NT2/D1 (cell line): ENCODE measurements around the gene NSG2.

Experiments used
- DNase-seq: peaks from one replicate; pipeline ENCODE4 v3.0.0-alpha.2; 2011; ENCODE audit warnings: low read depth, low spot score
- H3K27me3 ChIP-seq: 2 replicates; pipeline ENCODE4 v1.6.0; 2011; ENCODE audit warnings: mild to moderate bottlenecking; ENCODE audit not compliant: insufficient read length, insufficient read depth
- H3K36me3 ChIP-seq: 2 replicates; pipeline ENCODE4 v1.6.1; 2011; ENCODE audit warnings: mild to moderate bottlenecking, low read length, mixed read lengths; ENCODE audit not compliant: insufficient read depth, insufficient read length
- H3K4me1 ChIP-seq: 2 replicates; pipeline ENCODE4 v1.5.1; 2011; ENCODE audit not compliant: insufficient read depth, insufficient read length
- H3K4me3 ChIP-seq: 2 replicates; pipeline ENCODE4 v1.5.1; 2011; ENCODE audit warnings: low read depth; ENCODE audit not compliant: insufficient read length
- H3K9ac ChIP-seq: 2 replicates; pipeline ENCODE4 v1.6.0; 2011; ENCODE audit warnings: low read depth; ENCODE audit not compliant: insufficient read length
- H3K9me3 ChIP-seq: 2 replicates; pipeline ENCODE4 v1.5.1; 2011; ENCODE audit warnings: mild to moderate bottlenecking, low read length; ENCODE audit not compliant: insufficient read depth
- SUZ12 ChIP-seq: IDR thresholded peaks from 2 replicates; pipeline ENCODE4 v1.6.1; 2011; ENCODE audit not compliant: insufficient read length, insufficient read depth; ENCODE audit errors: extremely low read depth
- YY1 ChIP-seq: IDR thresholded peaks from 2 replicates; pipeline ENCODE4 v1.6.1; 2011; ENCODE audit not compliant: insufficient read length, insufficient read depth
- ZNF274 ChIP-seq: IDR thresholded peaks from 2 replicates; pipeline ENCODE4 v1.6.1; 2011; ENCODE audit warnings: mild to moderate bottlenecking, low read depth, low read length

NSG2 gene

GRCh38 chr5:174106997-174107655 is 61.6 kb downstream of the NSG2 start:
- no peak overlapping the region for H3K4me3 ChIP-seq
- TF ChIP-seq YY1 (no peak), SUZ12 (no peak), ZNF274 (no peak)
- no peaks in the 10 kb centered on the region for H3K36me3 ChIP-seq
- H3K9me3 ChIP-seq = no peaks in the 10 kb centered on the region
- no peak overlapping the region for H3K9ac ChIP-seq
- no peak for DNase-seq
- H3K4me1 ChIP-seq = peaks cover 11% of the 10 kb centered on the region
- H3K27me3 ChIP-seq = no peaks in the 10 kb centered on the region

- H3K4me1 ChIP-seq = peaks cover 11% of the 10 kb centered on the region
- DNase-seq = no peak
- no peak overlapping the region for H3K4me3 ChIP-seq
- no peaks in the 10 kb centered on the region for H3K9me3 ChIP-seq
- H3K27me3 ChIP-seq = no peaks in the 10 kb centered on the region
- TF ChIP-seq YY1 (no peak), ZNF274 (no peak), SUZ12 (no peak)
- H3K9ac ChIP-seq = no peak overlapping the region
- no peaks in the 10 kb centered on the region for H3K36me3 ChIP-seq
Measured at GRCh38 chr5:174108745-174109144, 63.2 kb downstream of the NSG2 start.

- no peak for DNase-seq
- Histone ChIP-seq H3K27me3 (no peaks in the 10 kb centered on the region), H3K9me3 (no peaks in the 10 kb centered on the region), H3K4me1 (peaks cover 11% of the 10 kb centered on the region), H3K36me3 (no peaks in the 10 kb centered on the region), H3K4me3 (no peak overlapping the region), H3K9ac (no peak overlapping the region)
- no peak for TF ChIP-seq SUZ12
- no peak for TF ChIP-seq YY1
- TF ChIP-seq ZNF274 = no peak
Measured at GRCh38 chr5:174109698-174110260, 64.3 kb downstream of the NSG2 start.

GRCh38 chr5:174110310-174110709 is 64.8 kb downstream of the NSG2 start:
- Histone ChIP-seq H3K9ac (no peak overlapping the region), H3K9me3 (no peaks in the 10 kb centered on the region), H3K27me3 (no peaks in the 10 kb centered on the region), H3K36me3 (no peaks in the 10 kb centered on the region), H3K4me1 (peaks cover 11% of the 10 kb centered on the region), H3K4me3 (no peak overlapping the region)
- TF ChIP-seq ZNF274 = no peak
- TF ChIP-seq YY1 = no peak
- no peak for TF ChIP-seq SUZ12
- DNase-seq = no peak

- no peaks in the 10 kb centered on the region for H3K36me3 ChIP-seq
- no peaks in the 10 kb centered on the region for H3K27me3 ChIP-seq
- DNase-seq = no peak
Measured at GRCh38 chr5:174111287-174111973, 65.9 kb downstream of the NSG2 start.

GRCh38 chr5:174115226-174115625 is 69.7 kb downstream of the NSG2 start:
- no peak for DNase-seq
- no peak overlapping the region for H3K4me3 ChIP-seq
- peaks cover 4% of the 10 kb centered on the region for H3K4me1 ChIP-seq
- no peaks in the 10 kb centered on the region for H3K36me3 ChIP-seq
- H3K9me3 ChIP-seq = no peaks in the 10 kb centered on the region
- H3K9ac ChIP-seq = no peak overlapping the region
- H3K27me3 ChIP-seq = no peaks in the 10 kb centered on the region
- TF ChIP-seq YY1 (no peak), SUZ12 (no peak), ZNF274 (no peak)

More at GRCh38 chr5:174111287-174111973, 65.9 kb downstream of the NSG2 start:
- no peak overlapping the region for H3K9ac ChIP-seq
- peaks cover 11% of the 10 kb centered on the region for H3K4me1 ChIP-seq
- no peak overlapping the region for H3K4me3 ChIP-seq
- H3K9me3 ChIP-seq = no peaks in the 10 kb centered on the region
- no peak for TF ChIP-seq SUZ12

GRCh38 chr5:174118823-174119467 is 73.4 kb downstream of the NSG2 start:
- Histone ChIP-seq H3K4me1 (peaks cover 4% of the 10 kb centered on the region), H3K9me3 (no peaks in the 10 kb centered on the region), H3K4me3 (no peak overlapping the region), H3K9ac (no peak overlapping the region), H3K27me3 (no peaks in the 10 kb centered on the region), H3K36me3 (no peaks in the 10 kb centered on the region)
- DNase-seq = no peak
- TF ChIP-seq ZNF274 (no peak), SUZ12 (no peak), YY1 (no peak)
